Cardiac muscle cell (in vitro differentiated cells and primary cell): ENCODE results near the gene GGCT. TPM values are rescaled to one million over a fixed set of nuclear protein-coding genes. Genes with fewer than 3 reads are reported as not detected.

ENCODE experiments used
- DNase-seq, 2 donors: peaks; one replicate each; pipeline versions ENCODE4 v3.0.0 to v3.0.0-alpha.2; 2010 to 2017; ENCODE audit warnings: low read depth in 1 of 2, low spot score in 1 of 2
- H3K27ac ChIP-seq: fragments of 200-600 bp; sonication (generic); 2 replicates; pipeline ENCODE4 v1.5.1; 2016
- H3K27me3 ChIP-seq: fragments of 200-600 bp; sonication (generic); 2 replicates; pipeline ENCODE4 v1.6.0; 2016; ENCODE audit warnings: control low read depth
- H3K36me3 ChIP-seq: fragments of 200-600 bp; sonication (generic); 2 replicates; pipeline ENCODE4 v1.5.1; 2016; ENCODE audit warnings: control low read depth
- H3K4me1 ChIP-seq: fragments of 200-600 bp; sonication (generic); 2 replicates; pipeline ENCODE4 v1.8.1; 2017; ENCODE audit warnings: low read depth, mild to moderate bottlenecking, mixed run types
- H3K4me3 ChIP-seq: fragments of 200-600 bp; sonication (generic); 2 replicates; pipeline ENCODE4 v1.5.1; 2016; ENCODE audit warnings: mild to moderate bottlenecking
- H3K9me3 ChIP-seq: fragments of 200-600 bp; sonication (generic); 2 replicates; pipeline ENCODE4 v1.5.1; 2017; ENCODE audit warnings: low read depth, mild to moderate bottlenecking, control low read depth
- polyA plus RNA-seq: library from polyadenylated mRNA; unstranded; fragments of >200 nt; fragmentation: Nextera tagmentation; extraction: Ambion mirVana; gene quantifications from 2 replicates; pipeline ENCODE4 v1.2.1, GENCODE V29; 2016
- total RNA-seq: library from RNA; depleted of rRNA; stranded (reverse); fragments of >200 nt; gene quantifications from 2 replicates; pipeline ENCODE4 v1.2.3, GENCODE V29; 2016
- TF ChIP-seq, protein P1 (sequence below): IDR thresholded peaks from 2 replicates; pipeline ENCODE4 v1.5.1; 2012; ENCODE audit warnings: low read depth, mild to moderate bottlenecking, low read length

GGCT gene
- total and polyA plus RNA-seq, 2 experiments from 2014 or later = 49.8 to 81.2 TPM

DNA sequence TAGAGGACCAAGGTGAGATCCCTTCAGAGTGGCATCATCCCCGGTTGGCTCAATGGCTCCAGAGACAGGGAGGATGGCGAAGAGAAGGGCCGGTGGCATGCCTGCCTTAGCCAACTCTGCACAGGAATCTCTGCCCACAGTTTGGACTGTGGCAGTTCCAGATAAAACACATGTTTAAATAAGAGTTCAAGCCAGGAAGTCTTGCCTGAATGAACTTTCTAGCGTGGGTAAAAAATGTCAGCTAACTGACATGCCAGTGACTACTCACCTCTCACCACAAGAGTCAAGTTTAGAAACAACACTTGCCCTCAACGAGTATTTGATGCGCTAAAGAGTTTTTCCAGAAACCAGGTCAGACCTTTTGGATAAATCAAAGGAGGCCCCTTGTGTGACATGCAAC is 29.0 kb downstream of the GGCT start:
- DNase-seq = peak in 1 of 2 donors; percentile 54
- Histone ChIP-seq H3K27me3 (no peaks in the 10 kb centered on the region), H3K4me1 (peaks cover 71% of the 10 kb centered on the region), H3K4me3 (no peak overlapping the region), H3K27ac (peak overlapping the region; percentile 13), H3K36me3 (no peaks in the 10 kb centered on the region), H3K9me3 (no peaks in the 10 kb centered on the region)
- TF ChIP-seq, protein P1, sequence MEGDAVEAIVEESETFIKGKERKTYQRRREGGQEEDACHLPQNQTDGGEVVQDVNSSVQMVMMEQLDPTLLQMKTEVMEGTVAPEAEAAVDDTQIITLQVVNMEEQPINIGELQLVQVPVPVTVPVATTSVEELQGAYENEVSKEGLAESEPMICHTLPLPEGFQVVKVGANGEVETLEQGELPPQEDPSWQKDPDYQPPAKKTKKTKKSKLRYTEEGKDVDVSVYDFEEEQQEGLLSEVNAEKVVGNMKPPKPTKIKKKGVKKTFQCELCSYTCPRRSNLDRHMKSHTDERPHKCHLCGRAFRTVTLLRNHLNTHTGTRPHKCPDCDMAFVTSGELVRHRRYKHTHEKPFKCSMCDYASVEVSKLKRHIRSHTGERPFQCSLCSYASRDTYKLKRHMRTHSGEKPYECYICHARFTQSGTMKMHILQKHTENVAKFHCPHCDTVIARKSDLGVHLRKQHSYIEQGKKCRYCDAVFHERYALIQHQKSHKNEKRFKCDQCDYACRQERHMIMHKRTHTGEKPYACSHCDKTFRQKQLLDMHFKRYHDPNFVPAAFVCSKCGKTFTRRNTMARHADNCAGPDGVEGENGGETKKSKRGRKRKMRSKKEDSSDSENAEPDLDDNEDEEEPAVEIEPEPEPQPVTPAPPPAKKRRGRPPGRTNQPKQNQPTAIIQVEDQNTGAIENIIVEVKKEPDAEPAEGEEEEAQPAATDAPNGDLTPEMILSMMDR = no peak

DNA sequence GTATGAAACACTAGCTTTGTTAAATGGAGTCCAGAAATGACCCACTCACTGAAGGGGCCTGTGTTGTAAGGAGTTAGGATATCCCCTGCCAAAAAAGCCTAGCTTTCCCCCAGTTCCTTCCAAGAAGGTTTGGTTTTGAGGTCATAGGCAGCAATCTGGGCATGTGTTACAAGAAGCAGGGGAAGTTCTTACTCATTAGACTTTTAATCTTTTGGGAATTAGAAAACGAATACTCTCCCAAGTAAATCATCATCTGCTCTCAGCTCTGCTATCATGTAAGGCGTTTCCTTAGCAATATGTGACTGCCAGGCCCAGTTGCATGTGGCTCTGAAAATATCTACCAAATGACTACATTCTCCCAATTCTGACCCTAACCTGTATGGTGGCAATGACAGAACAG is 29.7 kb downstream of the GGCT start:
- Histone ChIP-seq H3K36me3 (no peaks in the 10 kb centered on the region), H3K27me3 (no peaks in the 10 kb centered on the region), H3K9me3 (no peaks in the 10 kb centered on the region), H3K27ac (peak overlapping the region; percentile 13), H3K4me1 (peaks cover 78% of the 10 kb centered on the region), H3K4me3 (no peak overlapping the region)
- TF ChIP-seq, protein P1 = no peak
- peak in 1 of 2 donors; percentile 97 for DNase-seq

DNA sequence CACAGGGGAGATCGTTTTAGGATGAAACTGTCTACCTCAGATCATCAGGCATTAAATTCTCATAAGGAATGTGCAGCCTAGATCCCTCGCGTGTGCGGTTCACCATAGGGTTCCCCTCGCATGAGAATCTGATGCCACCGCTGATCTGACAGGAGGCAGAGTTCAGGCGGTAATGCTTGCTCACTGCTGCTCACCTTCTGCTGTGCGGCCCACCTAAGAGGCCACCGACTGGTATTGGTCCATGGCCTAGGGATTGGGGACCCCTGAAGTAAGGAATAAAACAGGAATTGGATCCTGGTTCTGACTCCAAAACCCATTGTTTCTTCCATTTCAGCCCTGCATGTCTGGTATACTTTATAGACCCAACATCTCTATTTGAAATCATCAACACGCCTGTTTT is 30.1 kb downstream of the GGCT start:
- TF ChIP-seq, protein P1 = no peak
- Histone ChIP-seq H3K27ac (peak overlapping the region; percentile 13), H3K36me3 (no peaks in the 10 kb centered on the region), H3K4me3 (no peak overlapping the region), H3K27me3 (no peaks in the 10 kb centered on the region), H3K4me1 (peaks cover 82% of the 10 kb centered on the region), H3K9me3 (no peaks in the 10 kb centered on the region)
- no peak for DNase-seq

DNA sequence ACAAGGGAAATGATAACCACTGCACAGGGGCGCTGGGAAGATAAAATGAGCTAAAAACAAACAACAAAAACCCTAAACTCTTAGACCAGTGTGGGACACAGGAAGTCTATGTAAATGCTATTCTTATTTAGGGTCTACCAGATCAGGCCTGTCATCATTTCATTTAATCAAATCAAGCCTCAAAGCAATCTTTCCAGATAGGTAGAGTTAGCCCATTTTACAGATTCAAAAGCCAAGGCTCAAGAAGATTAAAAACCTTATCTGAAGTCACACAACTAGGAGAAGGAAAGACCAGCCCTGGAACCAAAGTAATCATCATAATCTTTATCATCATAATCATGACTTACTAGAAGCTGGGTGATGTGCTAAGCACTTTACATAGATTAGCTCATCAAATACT is 30.7 kb downstream of the GGCT start:
- Histone ChIP-seq H3K36me3 (no peaks in the 10 kb centered on the region), H3K27me3 (no peaks in the 10 kb centered on the region), H3K9me3 (no peaks in the 10 kb centered on the region), H3K4me1 (peaks cover 88% of the 10 kb centered on the region), H3K4me3 (no peak overlapping the region), H3K27ac (peak overlapping the region; percentile 61)
- TF ChIP-seq, protein P1 = no peak
- DNase-seq = no peak

DNA sequence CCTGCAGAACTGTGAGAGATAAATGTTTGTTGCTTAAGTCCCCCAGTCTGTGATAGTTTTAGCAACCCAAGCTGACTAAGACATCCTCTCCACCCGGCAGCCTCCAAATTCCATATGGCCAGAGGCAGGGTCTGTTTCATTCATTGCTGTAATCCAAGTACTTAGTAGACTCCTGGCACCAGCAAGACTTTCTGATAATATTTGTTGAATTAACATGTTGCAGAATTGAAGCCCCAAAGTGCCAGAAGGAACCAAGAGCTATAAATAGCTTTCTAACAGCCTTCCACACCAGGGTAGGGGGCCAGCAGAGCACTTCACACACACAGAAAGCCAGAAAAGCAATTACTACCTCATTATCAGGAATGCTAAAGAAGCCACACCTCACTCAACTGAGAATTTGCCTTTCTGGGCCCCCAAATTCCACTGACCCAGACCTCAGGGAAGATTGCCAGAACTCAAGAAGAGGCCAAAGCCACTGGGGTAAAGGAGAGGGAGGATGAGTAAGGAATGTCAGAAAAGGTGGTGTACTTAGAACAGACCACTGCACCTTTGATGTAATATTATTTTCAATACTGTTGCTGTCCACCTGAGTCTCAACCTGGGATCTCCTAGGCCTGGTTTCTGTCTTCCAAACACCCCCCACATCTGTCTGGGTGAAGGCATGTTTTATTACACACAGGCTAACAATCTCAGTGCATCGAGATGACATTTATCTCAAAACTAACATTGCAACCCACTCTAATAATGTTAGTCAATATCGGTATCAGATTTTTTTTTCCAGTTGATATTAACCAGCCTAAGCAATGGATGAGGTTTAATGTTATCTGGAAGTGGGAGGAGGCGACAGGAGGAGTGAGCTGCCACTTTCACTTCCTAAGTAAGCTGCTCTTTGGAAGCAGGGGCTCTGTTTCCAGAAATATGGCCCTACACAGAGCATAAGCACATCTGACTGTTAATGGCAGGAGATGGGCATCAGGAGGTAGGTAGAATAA is 31.5 kb downstream of the GGCT start:
- peaks cover 96% of the 10 kb centered on the region for H3K4me1 ChIP-seq
- H3K27me3 ChIP-seq = no peaks in the 10 kb centered on the region
- no peaks in the 10 kb centered on the region for H3K36me3 ChIP-seq
- H3K4me3 ChIP-seq = no peak overlapping the region
- peak overlapping the region; percentile 61 for H3K27ac ChIP-seq
- DNase-seq = peak; percentile 53 to 94
- TF ChIP-seq, protein P1 = no peak
- no peaks in the 10 kb centered on the region for H3K9me3 ChIP-seq
